ENCODE results near the gene INO80B. TPM values are rescaled to one million over a fixed set of nuclear protein-coding genes. Genes with fewer than 3 reads are reported as not detected.
"Not testable (repeated sequence)": the region's sequence is repeated elsewhere in the genome, so short reads cannot be mapped to it uniquely, and the experiment has no call there.

The INO80B gene
- total and polyA plus RNA-seq, 2 donors (not counting 1 experiment from before 2014, with no cell fraction given), result 30.4 to 78.6 TPM

DNA sequence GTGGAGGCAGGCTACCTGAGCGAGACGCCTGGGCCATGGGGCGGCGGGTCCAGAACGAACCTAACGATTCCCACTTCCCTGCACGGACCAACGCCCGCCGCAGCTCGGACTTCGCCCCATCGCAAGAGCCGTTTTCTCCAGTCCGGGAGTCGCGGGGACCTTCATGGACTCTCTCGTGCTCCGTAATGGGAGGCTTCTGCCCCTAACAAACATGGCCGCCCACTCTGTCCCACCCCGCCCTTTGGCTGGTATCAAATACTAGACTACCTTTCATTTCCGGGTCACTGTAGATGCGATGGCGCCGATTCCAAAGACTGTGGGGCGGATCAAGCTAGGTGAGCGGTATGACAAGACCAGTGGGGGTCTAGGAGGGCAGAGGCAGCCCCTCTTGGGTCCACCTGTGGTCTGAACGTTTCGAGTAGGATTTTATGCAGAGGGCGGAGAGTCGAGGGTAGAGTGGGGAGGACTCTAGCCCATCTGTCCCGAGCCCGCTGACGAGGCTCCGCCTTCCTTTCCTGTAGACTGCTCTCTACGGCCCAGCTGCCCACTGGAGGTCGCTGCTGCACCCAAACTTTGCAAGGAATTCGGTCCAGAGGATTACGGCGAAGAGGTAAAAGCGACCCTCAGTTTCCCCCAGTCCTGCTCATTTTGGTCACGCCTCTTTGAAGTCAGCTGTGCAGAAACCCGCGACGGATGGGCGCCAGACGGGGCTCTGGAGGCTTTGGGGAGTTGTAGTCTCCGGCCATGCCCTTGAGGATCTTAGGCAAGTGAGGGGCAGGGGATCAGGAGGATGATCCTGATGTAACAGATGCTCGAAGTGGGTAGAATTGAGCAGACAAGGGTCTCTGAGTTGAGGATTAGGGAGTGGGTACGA, 28.2 kb downstream of the INO80B start, which contains the start of the genes CCDC142 and TTC31:
TSS of gene CCDC142 (minus strand) at position 198 of the 874 bp plus-strand sequence. CDS start at position 37, 161 bp downstream.
TSS of gene TTC31 (plus strand) at position 281 of the 874 bp plus-strand sequence. CDS start at position 296, 15 bp downstream.
- DNase-seq, result peak; percentile 97
- 1% methylated on average over 50 of the region's 50 CpGs for WGBS (ENCODE audit: insufficient coverage)
- POLR2A ChIA-PET, result interaction anchor here (0.8 to 3.8 kb wide), 11 partner anchors 10 to 171 kb away, joined by 3 to 56 read pairs (median 4); partner anchors contain the start of genes AUP1, DQX1, HTRA2 and INO80B
- Mint-ChIP-seq H3K4me3 (peak within 1 kb of the TSS; percentile 100), H3K9me3 (ENCODE audit: insufficient read depth) (no peaks in the 10 kb centered on the region), H3K27ac (peak within 1 kb of the TSS; percentile 99), H3K27me3 (no peaks in the 10 kb centered on the region), H3K4me1 (peaks cover 34% of the 10 kb centered on the region)
- peaks cover 71% of the 10 kb centered on the region for H3K79me2 ChIP-seq (ENCODE audit: control insufficient read depth, insufficient read depth, low read length)
- H4K20me1 ChIP-seq (ENCODE audit: control insufficient read depth, insufficient read depth, low read length, poor library complexity, severe bottlenecking), result peaks cover 48% of the 10 kb centered on the region
- H3K4me1 ChIP-seq (ENCODE audit: control insufficient read depth in 2 of 2, insufficient read depth in 2 of 2, low read length in 2 of 2), result peaks cover 21 to 29% of the 10 kb centered on the region in 2 donors
- TF ChIP-seq, protein P1, sequence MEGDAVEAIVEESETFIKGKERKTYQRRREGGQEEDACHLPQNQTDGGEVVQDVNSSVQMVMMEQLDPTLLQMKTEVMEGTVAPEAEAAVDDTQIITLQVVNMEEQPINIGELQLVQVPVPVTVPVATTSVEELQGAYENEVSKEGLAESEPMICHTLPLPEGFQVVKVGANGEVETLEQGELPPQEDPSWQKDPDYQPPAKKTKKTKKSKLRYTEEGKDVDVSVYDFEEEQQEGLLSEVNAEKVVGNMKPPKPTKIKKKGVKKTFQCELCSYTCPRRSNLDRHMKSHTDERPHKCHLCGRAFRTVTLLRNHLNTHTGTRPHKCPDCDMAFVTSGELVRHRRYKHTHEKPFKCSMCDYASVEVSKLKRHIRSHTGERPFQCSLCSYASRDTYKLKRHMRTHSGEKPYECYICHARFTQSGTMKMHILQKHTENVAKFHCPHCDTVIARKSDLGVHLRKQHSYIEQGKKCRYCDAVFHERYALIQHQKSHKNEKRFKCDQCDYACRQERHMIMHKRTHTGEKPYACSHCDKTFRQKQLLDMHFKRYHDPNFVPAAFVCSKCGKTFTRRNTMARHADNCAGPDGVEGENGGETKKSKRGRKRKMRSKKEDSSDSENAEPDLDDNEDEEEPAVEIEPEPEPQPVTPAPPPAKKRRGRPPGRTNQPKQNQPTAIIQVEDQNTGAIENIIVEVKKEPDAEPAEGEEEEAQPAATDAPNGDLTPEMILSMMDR (IDR thresholded peaks at IDR 0.05), result peak; percentile 90
- TF ChIP-seq EZH2 (IDR thresholded peaks at IDR 0.05; ENCODE audit: borderline replicate concordance, insufficient read depth, low read depth, low read length, poor library complexity, severe bottlenecking), result no peak
- peak within 1 kb of the TSS; percentile 71 to 84 for H3K27ac ChIP-seq (ENCODE audit: low read length in 2 of 2)
- H3K4me2 ChIP-seq (replicated peaks; ENCODE audit: low read depth, low read length, poor library complexity, severe bottlenecking), result peak within 1 kb of the TSS; percentile 90
- peak within 1 kb of the TSS; percentile 74 to 96 (median 88) for H3K4me3 ChIP-seq (ENCODE audit: control extremely low read depth in 1 of 5, extremely low read depth in 1 of 5, insufficient read depth in 1 of 5, low read depth in 2 of 5, low read length in 4 of 5)
- peak within 1 kb of the TSS; percentile 91 for H3K9ac ChIP-seq (ENCODE audit: low read length)
- CTCF ChIA-PET, result interaction anchor here (0.7 to 7.1 kb wide), 30 partner anchors 9 to 1082 kb away, joined by 3 to 149 read pairs (median 4); partner anchors contain the start of genes AUP1, DQX1, HTRA2 and INO80B
- peaks cover 0 to 29% of the 10 kb centered on the region in 2 experiments for H3K36me3 ChIP-seq (replicated peaks in 1 of 2; ENCODE audit: control extremely low read depth in 1 of 2, control insufficient read depth in 1 of 2, extremely low read depth in 1 of 2, insufficient read depth in 2 of 2, low read length in 1 of 2)
- peak; percentile 90 for ATAC-seq (ENCODE audit: low read depth)
- intact Hi-C loops (cut with micrococcal nuclease), result loop anchor here (1.0 to 2.0 kb wide), 8 partner anchors 11 to 91 kb away; partner anchors contain the start of genes AUP1, C2orf81, DOK1 and HTRA2
- peak within 1 kb of the TSS; percentile 100 for H2AFZ ChIP-seq (ENCODE audit: insufficient read depth, low read depth, low read length, poor library complexity, severe bottlenecking)
- H3K27me3 ChIP-seq (replicated peaks in 1 of 4; ENCODE audit: control extremely low read depth in 1 of 4, control insufficient read depth in 3 of 4, insufficient read depth in 4 of 4, low read length in 3 of 4), result no peaks in the 10 kb centered on the region
- no peaks in the 10 kb centered on the region for H3K9me3 ChIP-seq (ENCODE audit: control extremely low read depth in 1 of 3, control insufficient read depth in 2 of 3, insufficient read depth in 1 of 3, low read length in 2 of 3)

- H3K79me2 ChIP-seq (ENCODE audit: control insufficient read depth, insufficient read depth, low read length), result peaks cover 71% of the 10 kb centered on the region
- not testable (repeated sequence) for H3K27me3 ChIP-seq (replicated peaks in 1 of 4; ENCODE audit: control extremely low read depth in 1 of 4, control insufficient read depth in 3 of 4, insufficient read depth in 4 of 4, low read length in 3 of 4); ATAC-seq (ENCODE audit: low read depth); H3K27me3 Mint-ChIP-seq; DNase-seq; H3K9me3 Mint-ChIP-seq (ENCODE audit: insufficient read depth); H3K9me3 ChIP-seq (ENCODE audit: control extremely low read depth in 1 of 3, control insufficient read depth in 2 of 3, insufficient read depth in 1 of 3, low read length in 2 of 3)
- H3K27ac Mint-ChIP-seq, result peak overlapping the region; percentile 99
- H3K36me3 ChIP-seq (replicated peaks in 1 of 2; ENCODE audit: control extremely low read depth in 1 of 2, control insufficient read depth in 1 of 2, extremely low read depth in 1 of 2, insufficient read depth in 2 of 2, low read length in 1 of 2), result peaks cover 0 to 35% of the 10 kb centered on the region in 2 experiments
- H2AFZ ChIP-seq (ENCODE audit: insufficient read depth, low read depth, low read length, poor library complexity, severe bottlenecking), result peak overlapping the region; percentile 100
- peak overlapping the region; percentile 100 for H3K4me3 Mint-ChIP-seq
- intact Hi-C loops (cut with micrococcal nuclease), result loop anchor here (1.0 to 2.0 kb wide), 7 partner anchors 11 to 71 kb away; partner anchors contain the start of genes AUP1, C2orf81, DOK1 and HTRA2
- peaks cover 21 to 29% of the 10 kb centered on the region in 2 donors for H3K4me1 ChIP-seq (ENCODE audit: control insufficient read depth in 2 of 2, insufficient read depth in 2 of 2, low read length in 2 of 2)
- ChIA-PET CTCF (interaction anchor here (0.7 to 7.1 kb wide), 22 partner anchors 10 to 1083 kb away, joined by 3 to 149 read pairs (median 4); partner anchors contain the start of genes AUP1, DQX1, HTRA2 and INO80B), POLR2A (interaction anchor here (1.2 to 3.8 kb wide), 6 partner anchors 11 to 104 kb away, joined by 4 to 56 read pairs (median 16); partner anchors contain the start of genes AUP1, HTRA2, INO80B and MRPL53)
- H3K4me3 ChIP-seq (ENCODE audit: control extremely low read depth in 1 of 5, extremely low read depth in 1 of 5, insufficient read depth in 1 of 5, low read depth in 2 of 5, low read length in 4 of 5), result peak overlapping the region; percentile 74 to 96 (median 88)
- peak overlapping the region; percentile 91 for H3K9ac ChIP-seq (ENCODE audit: low read length)
- WGBS (ENCODE audit: insufficient coverage), result 93% methylated on average over 14 of the region's 19 CpGs
- H3K4me1 Mint-ChIP-seq, result peaks cover 34% of the 10 kb centered on the region
- H3K27ac ChIP-seq (ENCODE audit: low read length in 2 of 2), result peak overlapping the region in 1 of 2 donors; percentile 84
- peak overlapping the region; percentile 90 for H3K4me2 ChIP-seq (replicated peaks; ENCODE audit: low read depth, low read length, poor library complexity, severe bottlenecking)
- peaks cover 52% of the 10 kb centered on the region for H4K20me1 ChIP-seq (ENCODE audit: control insufficient read depth, insufficient read depth, low read length, poor library complexity, severe bottlenecking)
Measured at GRCh38 chr2:74483675-74484164, 28.8 kb downstream of the INO80B start.

All from B cell (primary cell).